CD14-positive monocyte (primary cell): Measurements from ENCODE around the gene KCNN3. TPM values are rescaled to one million over a fixed set of nuclear protein-coding genes. Genes with fewer than 3 reads are reported as not detected.

Experiments used
- DNase-seq, 3 donors: peaks; one replicate each; pipeline ENCODE4 v3.0.0-alpha.2; 2011 to 2022
- H2AFZ ChIP-seq: 2 replicates; pipeline ENCODE4 v1.6.0; 2012; ENCODE audit warnings: mild to moderate bottlenecking, low read depth, low read length, inconsistent platforms; ENCODE audit not compliant: insufficient read depth, poor library complexity, severe bottlenecking
- H3K27ac ChIP-seq, 2 donors: 1 replicate in 1 of 2; 2 replicates in 1 of 2; pipeline ENCODE4 v1.5.1; 2012 to 2013; ENCODE audit warnings: low read length in 2 of 2, control low read depth in 1 of 2, inconsistent platforms in 1 of 2, low read depth in 1 of 2, mild to moderate bottlenecking in 1 of 2
- H3K27me3 ChIP-seq, 2 donors: one replicate each; pipeline versions ENCODE4 v1.6.0 to v1.6.1; 2011 to 2013; ENCODE audit warnings: low read length in 2 of 2; ENCODE audit not compliant: control insufficient read depth in 2 of 2, insufficient read depth in 2 of 2
- H3K36me3 ChIP-seq, 2 donors: replicated peaks in 1 of 2; 1 replicate in 1 of 2; 2 replicates in 1 of 2; pipeline versions ENCODE4 v1.5.1 to v1.6.1; 2012 to 2013; ENCODE audit warnings: low read length in 2 of 2, control low read depth in 1 of 2, inconsistent platforms in 1 of 2, mild to moderate bottlenecking in 1 of 2; ENCODE audit not compliant: insufficient read depth in 2 of 2, control insufficient read depth in 1 of 2
- H3K4me1 ChIP-seq, 2 donors: 1 replicate in 1 of 2; 2 replicates in 1 of 2; pipeline versions ENCODE4 v1.5.1 to v1.6.1; 2012 to 2013; ENCODE audit warnings: low read length in 2 of 2, control low read depth in 1 of 2, inconsistent platforms in 1 of 2, mild to moderate bottlenecking in 1 of 2, moderate library complexity in 1 of 2; ENCODE audit not compliant: insufficient read depth in 2 of 2, control insufficient read depth in 1 of 2
- H3K4me2 ChIP-seq: replicated peaks from 2 replicates; pipeline ENCODE3; 2012; ENCODE audit warnings: low read length, moderate library complexity, mild to moderate bottlenecking; ENCODE audit not compliant: poor library complexity, severe bottlenecking; ENCODE audit errors: extremely low read depth
- H3K4me3 ChIP-seq, 3 experiments: fragments of 200-600 bp in 1 of 3; sonication (generic) in 1 of 3; replicated peaks in 1 of 3; 1 replicate in 2 of 3; 2 replicates in 1 of 3; pipeline ENCODE4 v1.5.1; 2011 to 2013; ENCODE audit warnings: low read length in 3 of 3, mild to moderate bottlenecking in 3 of 3, control low read depth in 2 of 3, low read depth in 2 of 3, inconsistent platforms in 1 of 3, moderate library complexity in 1 of 3
- H3K79me2 ChIP-seq: 2 replicates; pipeline ENCODE4 v1.6.0; 2012; ENCODE audit warnings: mild to moderate bottlenecking, control low read depth, inconsistent platforms, low read length, moderate library complexity; ENCODE audit not compliant: insufficient read depth
- H3K9ac ChIP-seq: 2 replicates; pipeline ENCODE4 v1.6.0; 2017; ENCODE audit warnings: low read length, mild to moderate bottlenecking; ENCODE audit not compliant: insufficient read depth, poor library complexity, severe bottlenecking
- H3K9me3 ChIP-seq, 2 donors: replicated peaks in 1 of 2; 1 replicate in 1 of 2; 2 replicates in 1 of 2; pipeline versions ENCODE4 v1.5.1 to v1.6.1; 2012 to 2013; ENCODE audit warnings: low read length in 2 of 2, control low read depth in 1 of 2; ENCODE audit not compliant: control insufficient read depth in 1 of 2, insufficient read depth in 1 of 2
- H4K20me1 ChIP-seq: 2 replicates; pipeline ENCODE4 v1.6.0; 2012; ENCODE audit warnings: mild to moderate bottlenecking, low read length, control low read depth, moderate library complexity; ENCODE audit not compliant: insufficient read depth
- H3K27ac Mint-ChIP-seq, 7 donors: one replicate each; pipeline ENCODE4 v1.8.0; 2020; ENCODE audit warnings: mild to moderate bottlenecking in 7 of 7, mixed read lengths in 7 of 7, moderate library complexity in 6 of 7, inconsistent platforms in 2 of 7
- H3K27me3 Mint-ChIP-seq, 3 donors: one replicate each; pipeline ENCODE4 v1.8.0; 2021 to 2022; ENCODE audit warnings: low read depth in 3 of 3, mild to moderate bottlenecking in 3 of 3, mixed read lengths in 3 of 3, moderate library complexity in 3 of 3, inconsistent platforms in 1 of 3
- H3K36me3 Mint-ChIP-seq, 2 donors: one replicate each; pipeline ENCODE4 v1.8.0; 2020; ENCODE audit warnings: mixed read lengths in 2 of 2, inconsistent platforms in 1 of 2, mild to moderate bottlenecking in 1 of 2
- H3K4me1 Mint-ChIP-seq: one replicate; pipeline ENCODE4 v1.8.0; 2020; ENCODE audit warnings: mild to moderate bottlenecking, mixed read lengths
- H3K4me3 Mint-ChIP-seq, 2 donors: one replicate each; pipeline ENCODE4 v1.8.0; 2020; ENCODE audit warnings: mild to moderate bottlenecking in 2 of 2, mixed read lengths in 2 of 2, moderate library complexity in 1 of 2
- H3K9me3 Mint-ChIP-seq, 7 donors: one replicate each; pipeline ENCODE4 v1.8.0; 2020 to 2022; ENCODE audit warnings: mixed read lengths in 7 of 7, mild to moderate bottlenecking in 6 of 7, moderate library complexity in 6 of 7, inconsistent platforms in 2 of 7
- CTCF ChIP-seq: fragments of 200-600 bp; IDR thresholded peaks from one replicate; pipeline ENCODE4 v1.8.0; 2022; ENCODE audit warnings: antibody characterized with exemption, mild to moderate bottlenecking
- WGBS: methylation state at CpG from one replicate; pipeline ENCODE4 v1.1.5; 2013; ENCODE audit warnings: missing lambda C conversion rate; ENCODE audit not compliant: insufficient coverage; 5-methylcytosine and 5-hydroxymethylcytosine counted together
- intact Hi-C, 2 donors: fragments of 100-400 bp; cut with micrococcal nuclease; formaldehyde crosslinking; loops; one replicate each; pipeline versions ENCODE4 v1.15.0 to v1.15.1; 2023
- polyA plus RNA-seq, 3 donors: library from polyadenylated mRNA; depleted of rRNA in 1 of 3; unstranded in 2 of 3; stranded (reverse) in 1 of 3; fragments of 300-500 nt in 2 of 3; fragments of >200 nt in 1 of 3; fragmentation: Illumina TruSeq in 2 of 3; gene quantifications; 1 replicate in 2 of 3; 2 replicates in 1 of 3; pipeline ENCODE4 v1.2.3, GENCODE V29; 2012 to 2021

KCNN3 gene
- polyA plus RNA-seq, 3 donors: not detected

GRCh38 chr1:154764773-154765172 is 105.3 kb downstream of the KCNN3 start:
- Histone ChIP-seq H2AFZ (no peak overlapping the region), H3K4me3 (no peak overlapping the region), H3K27me3 (peaks cover 31 to 56% of the 10 kb centered on the region in 2 donors), H3K36me3 (no peaks in the 10 kb centered on the region), H3K79me2 (no peaks in the 10 kb centered on the region), H3K9me3 (no peaks in the 10 kb centered on the region), H3K4me2 (no peak overlapping the region), H3K4me1 (peaks cover 8 to 9% of the 10 kb centered on the region in 2 donors), H3K27ac (no peak overlapping the region), H4K20me1 (no peaks in the 10 kb centered on the region), H3K9ac (no peak overlapping the region)
- TF ChIP-seq CTCF: no peak
- no peaks in the 10 kb centered on the region for H3K4me1 Mint-ChIP-seq
- DNase-seq: no peak
- intact Hi-C loops: loop anchor here (5.0 to 10.0 kb wide), 4 partner anchors 82 to 207 kb away; partner anchors contain the start of gene UBE2Q1 (in 1 of the 2)
- WGBS: no CpG with 5 or more reads among the region's 3 CpGs
- no peak overlapping the region for H3K4me3 Mint-ChIP-seq
- no peaks in the 10 kb centered on the region for H3K36me3 Mint-ChIP-seq
- H3K27ac Mint-ChIP-seq: no peak overlapping the region
- no peaks in the 10 kb centered on the region for H3K9me3 Mint-ChIP-seq
- peaks cover 39 to 55% (median 42%) of the 10 kb centered on the region in 3 donors for H3K27me3 Mint-ChIP-seq

GRCh38 chr1:154764181-154764580 is 105.9 kb downstream of the KCNN3 start:
- Histone ChIP-seq H2AFZ (no peak overlapping the region), H3K27me3 (peaks cover 35 to 62% of the 10 kb centered on the region in 2 donors), H3K4me1 (peaks cover 8 to 9% of the 10 kb centered on the region in 2 donors), H3K9ac (no peak overlapping the region), H3K4me3 (no peak overlapping the region), H3K79me2 (no peaks in the 10 kb centered on the region), H3K27ac (no peak overlapping the region), H3K36me3 (no peaks in the 10 kb centered on the region), H3K9me3 (no peaks in the 10 kb centered on the region), H4K20me1 (no peaks in the 10 kb centered on the region), H3K4me2 (no peak overlapping the region)
- no CpG with 5 or more reads among the region's 1 CpG for WGBS
- H3K36me3 Mint-ChIP-seq: no peaks in the 10 kb centered on the region
- no peak for TF ChIP-seq CTCF
- H3K4me1 Mint-ChIP-seq: peaks cover under 1% of the 10 kb centered on the region
- DNase-seq: no peak
- H3K9me3 Mint-ChIP-seq: no peaks in the 10 kb centered on the region
- H3K27me3 Mint-ChIP-seq: peaks cover 44 to 60% (median 47%) of the 10 kb centered on the region in 3 donors
- H3K27ac Mint-ChIP-seq: no peak overlapping the region
- intact Hi-C loops: loop anchor here (5.0 to 10.0 kb wide), 4 partner anchors 82 to 207 kb away; partner anchors contain the start of gene UBE2Q1 (in 1 of the 2)
- H3K4me3 Mint-ChIP-seq: peak overlapping the region in 1 of 2 donors; percentile 64
